ENCODE measurements around the gene NPIPB9.
"Not testable (repeated sequence)": the region's sequence is repeated elsewhere in the genome, so short reads cannot be mapped to it uniquely, and the experiment has no call there.

The NPIPB9 gene

DNA sequence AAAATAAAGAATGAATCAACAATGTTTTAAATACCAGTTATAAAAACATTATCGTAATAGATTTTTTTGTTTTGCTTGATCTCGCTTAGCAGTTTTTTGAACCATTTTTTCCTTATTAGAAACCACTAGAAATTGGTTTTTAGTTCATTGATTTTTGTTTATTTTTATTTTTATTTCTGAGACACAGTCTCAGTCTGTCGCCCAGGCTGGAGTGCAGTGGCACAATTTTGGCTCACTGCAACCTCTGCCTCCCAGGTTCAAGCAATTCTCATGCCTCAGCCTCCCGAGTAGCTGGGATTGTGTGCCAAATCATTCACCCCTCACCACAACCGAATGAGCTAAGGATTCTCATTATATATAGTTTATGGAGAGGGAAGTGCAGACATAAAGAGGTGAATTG is at the start of gene NPIPB9:
Gene NPIPB9, plus strand, starts transcription at position 301 of the 400 bp plus-strand sequence.
- DNase-seq = not testable (repeated sequence)

DNA sequence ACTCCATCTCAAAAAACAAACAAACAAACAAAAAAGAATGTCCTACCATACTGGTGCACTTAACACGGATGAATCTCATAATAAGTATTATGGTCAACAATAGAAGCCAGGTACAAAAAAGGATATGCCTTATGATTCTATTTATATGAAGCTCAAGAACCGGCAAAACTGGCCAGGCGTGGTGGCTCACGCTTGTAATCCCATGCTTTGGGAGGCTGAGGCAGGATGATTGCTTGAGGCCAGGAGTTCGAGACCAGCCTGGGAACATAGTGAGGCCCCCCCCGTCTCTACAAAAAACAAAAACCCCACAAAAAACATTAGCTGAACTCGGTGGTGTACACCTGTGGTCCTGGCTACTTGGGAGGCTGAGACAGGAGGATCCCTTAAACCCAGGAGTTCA is 47.3 kb upstream of the NPIPB9 start:
- DNase-seq = not testable (repeated sequence)

DNA sequence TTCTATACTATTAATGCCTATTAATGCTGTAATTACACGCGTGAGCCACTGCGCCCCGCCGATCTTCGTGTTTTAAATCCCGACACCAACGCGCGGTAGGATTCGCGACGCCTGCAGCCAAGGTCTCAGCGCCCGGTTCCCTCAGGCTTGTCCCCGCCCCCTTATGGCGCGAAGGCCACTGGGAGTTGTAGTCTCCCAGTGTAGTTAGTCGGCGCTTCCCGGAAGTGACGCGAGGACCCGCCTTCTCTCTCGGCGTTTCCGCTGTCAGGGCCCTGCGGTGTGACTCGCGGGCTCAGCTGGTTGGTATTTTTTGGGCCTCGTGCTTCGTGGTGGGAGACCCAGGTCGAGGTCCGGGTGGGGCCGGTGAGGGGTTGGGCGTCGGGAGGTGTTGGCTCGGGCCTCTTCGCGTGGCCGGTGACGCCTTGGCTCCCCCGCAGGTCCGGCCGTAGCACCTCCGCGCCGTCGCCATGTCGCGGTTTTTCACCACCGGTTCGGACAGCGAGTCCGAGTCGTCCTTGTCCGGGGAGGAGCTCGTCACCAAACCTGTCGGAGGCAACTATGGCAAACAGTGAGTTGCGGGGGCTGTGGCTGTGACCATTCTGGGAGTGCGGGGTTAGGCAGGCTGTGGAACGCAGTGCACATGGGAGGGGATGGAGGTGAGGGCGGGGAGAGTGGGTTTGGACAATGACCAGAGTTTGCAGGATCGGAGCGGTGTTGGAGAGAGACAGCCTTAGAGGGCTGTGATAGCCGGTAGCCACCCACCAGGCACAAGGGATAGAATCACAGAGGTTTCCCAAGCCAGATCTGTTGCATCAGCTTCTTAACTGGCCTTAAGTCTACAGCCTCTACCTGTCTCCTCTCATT is 40.1 kb upstream of the NPIPB9 start, which contains the start of gene EIF3C:
Gene EIF3C, plus strand, starts transcription at position 245 of the 864 bp plus-strand sequence. Its CDS starts 223 bp downstream, at position 468.
- DNase-seq = not testable (repeated sequence)

DNA sequence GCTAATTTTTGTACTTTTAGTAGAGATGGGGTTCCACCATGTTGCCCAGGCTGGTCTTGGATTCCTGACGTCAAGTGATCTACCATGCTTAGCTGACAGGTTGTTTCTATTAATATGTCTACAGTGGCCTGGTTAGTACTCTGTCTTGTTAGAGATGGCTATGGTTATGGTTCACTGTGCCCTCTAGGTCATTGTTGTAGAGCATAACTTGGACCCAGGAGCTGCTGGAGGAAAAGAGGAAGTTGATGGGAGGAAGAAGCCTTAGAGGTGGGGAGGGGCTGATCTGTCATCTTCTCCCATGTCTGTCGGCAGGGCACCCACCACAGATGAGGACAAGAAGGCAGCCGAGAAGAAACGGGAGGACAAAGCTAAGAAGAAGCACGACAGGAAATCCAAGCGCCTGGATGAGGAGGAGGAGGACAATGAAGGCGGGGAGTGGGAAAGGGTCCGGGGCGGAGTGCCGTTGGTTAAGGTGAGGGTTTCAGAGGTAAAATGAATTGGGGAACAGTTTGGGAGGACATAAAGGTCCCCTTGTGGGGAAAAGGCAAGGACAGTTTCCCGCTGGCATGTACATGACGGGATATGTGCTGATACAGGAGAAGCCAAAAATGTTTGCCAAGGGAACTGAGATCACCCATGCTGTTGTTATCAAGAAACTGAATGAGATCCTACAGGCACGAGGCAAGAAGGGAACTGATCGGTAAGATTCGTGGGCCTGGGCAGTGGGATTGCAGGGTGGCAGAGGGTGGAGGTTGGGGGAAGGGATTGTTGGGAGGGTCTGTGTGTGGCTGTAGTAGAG is 28.5 kb upstream of the NPIPB9 start:
- DNase-seq = not testable (repeated sequence)

DNA sequence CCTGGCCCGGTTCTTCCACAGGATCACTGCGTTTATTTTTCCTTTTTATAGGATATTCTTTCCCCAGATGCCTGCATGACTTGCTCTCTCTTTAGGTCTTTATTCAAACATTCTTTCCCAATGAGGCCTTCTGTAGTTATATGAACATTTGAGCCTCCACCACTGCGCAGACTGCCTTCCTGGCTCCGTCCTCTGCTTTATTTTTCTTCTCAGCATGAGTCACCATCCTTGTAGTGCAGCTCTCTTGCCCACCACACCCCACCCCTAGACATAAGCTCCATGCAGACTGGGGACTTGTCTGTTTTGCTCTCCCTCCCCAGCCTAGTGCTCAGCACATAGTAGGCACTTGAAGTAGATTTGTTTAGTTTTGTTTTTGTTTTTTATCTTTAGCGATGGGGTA is 20.3 kb upstream of the NPIPB9 start:
- not testable (repeated sequence) for DNase-seq

DNA sequence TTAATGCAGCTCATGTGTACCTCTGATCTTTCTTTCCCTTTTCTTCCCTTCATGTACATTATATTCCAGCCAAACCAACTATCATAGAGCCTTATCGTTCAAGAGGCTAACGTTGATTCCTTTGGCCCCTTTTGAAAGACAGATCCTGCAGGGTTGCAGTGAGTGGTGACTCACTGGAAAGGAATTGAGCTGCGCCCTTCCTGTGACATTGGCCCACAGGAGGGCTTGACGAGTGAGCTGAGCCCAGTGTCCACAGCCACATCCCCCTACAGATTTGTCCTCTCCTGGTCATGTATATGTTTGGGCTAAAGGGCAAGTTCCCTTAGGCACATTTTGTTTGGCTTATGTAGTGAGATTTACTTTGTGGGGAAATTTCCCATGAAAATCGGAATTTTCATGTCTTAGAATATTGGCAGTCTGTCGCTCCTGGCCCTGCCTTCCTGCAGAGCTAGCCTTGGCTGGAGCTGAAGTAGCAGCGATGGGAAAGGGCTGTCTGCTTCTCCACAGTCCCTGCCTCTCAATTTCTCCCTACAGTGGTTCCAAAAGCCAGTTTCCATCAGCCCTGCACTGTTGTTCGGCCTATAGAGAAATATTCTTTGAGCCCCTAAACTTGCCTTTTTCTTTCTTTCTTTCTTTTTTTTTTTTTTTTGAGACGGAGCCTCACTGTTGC is 19.0 kb upstream of the NPIPB9 start:
- not testable (repeated sequence) for DNase-seq

DNA sequence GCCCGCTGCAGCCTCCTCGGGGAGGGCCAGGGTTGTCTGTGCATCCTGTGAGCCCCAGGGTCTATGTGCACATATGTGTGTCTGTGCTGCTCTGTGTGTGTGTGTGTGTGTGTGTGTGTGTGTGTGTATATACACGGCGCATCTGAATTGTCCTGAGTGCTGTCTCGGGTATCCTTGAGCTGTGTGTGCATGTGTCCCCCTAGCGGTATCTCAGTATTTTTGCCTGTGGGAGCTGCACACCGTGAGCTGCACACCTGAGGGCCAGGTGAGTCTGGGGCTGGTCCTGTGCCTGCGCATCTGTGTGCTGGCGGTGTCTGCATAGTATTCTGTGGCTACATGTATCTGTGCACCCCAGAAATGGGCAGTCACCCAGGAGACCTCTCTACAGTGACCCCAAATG is 11.8 kb upstream of the NPIPB9 start:
- not testable (repeated sequence) for DNase-seq

DNA sequence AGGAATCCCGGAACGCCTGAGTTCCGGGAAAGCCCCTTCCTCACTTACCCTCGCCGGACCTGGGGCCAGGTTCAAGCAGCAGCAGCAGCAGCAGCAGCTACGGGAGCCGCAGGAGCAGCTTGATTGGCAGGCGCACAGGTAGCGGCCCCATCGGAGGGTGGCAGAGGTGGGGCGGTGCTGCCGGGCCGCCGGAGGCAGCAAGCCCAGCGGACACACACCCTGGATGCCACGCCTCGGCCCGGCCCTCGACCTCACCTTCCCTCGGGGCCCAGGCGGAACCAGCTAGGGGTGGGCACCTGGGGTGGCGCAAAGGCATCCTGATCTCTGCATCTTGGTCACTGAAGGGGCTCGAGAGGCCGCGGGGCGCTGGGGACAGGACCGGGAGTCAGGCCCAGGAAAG is 11.0 kb upstream of the NPIPB9 start:
- not testable (repeated sequence) for DNase-seq

DNA sequence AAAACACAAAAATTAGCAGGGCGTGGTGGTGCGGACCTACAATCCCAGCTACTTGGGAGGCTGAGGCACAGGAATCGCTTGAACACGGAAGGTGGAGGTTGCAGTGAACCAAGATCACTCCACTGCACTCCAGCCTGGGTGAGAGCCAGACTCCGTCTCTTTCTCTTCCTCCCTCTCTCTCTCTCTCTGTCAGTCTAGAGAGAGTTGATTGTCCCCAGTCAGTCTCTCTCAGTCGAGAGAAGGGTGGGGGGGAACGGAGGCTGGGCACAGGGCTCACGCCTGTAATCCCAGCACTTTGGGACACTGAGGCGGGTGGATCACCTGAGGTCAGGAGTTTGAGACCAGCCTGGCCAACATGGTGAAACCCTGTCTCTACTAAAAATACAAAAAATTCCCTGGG is 10.3 kb upstream of the NPIPB9 start:
- not testable (repeated sequence) for DNase-seq

DNA sequence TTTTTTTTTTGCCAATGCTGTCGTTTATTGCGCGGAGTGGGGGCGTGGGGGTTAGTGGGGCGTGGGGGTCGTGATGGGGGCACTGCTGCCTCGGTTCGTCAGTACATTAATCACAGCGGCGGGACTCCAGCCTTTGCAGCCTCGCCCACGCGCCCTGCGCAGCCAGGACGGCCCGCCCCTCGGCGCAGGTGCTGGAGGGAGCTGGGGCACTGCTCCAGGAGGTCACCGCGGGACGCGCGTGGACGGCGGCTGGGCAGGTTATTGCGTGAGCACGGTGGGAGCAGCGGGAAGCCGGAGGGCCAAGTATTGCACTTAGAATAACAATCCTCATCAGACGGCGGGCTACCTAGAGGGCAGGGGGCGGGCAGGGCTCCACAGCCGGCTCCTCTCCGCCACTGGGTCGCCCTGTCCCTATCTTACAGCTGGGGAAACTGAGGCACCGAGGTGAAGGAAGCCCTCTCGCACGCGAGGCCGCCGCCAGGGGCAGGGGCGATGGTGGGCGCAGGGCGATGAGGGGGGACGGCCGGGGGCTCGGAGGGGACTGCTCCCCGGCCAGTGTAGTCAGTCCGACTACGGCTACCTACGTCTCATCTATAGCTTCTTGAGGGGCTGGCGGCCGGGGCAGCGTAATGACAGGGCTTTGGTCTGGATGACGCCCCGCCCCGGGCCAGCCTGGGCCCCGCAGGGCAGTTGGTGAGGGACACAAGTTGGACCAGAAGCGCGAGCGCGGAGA is 4.8 kb upstream of the NPIPB9 start:
- DNase-seq = not testable (repeated sequence)

DNA sequence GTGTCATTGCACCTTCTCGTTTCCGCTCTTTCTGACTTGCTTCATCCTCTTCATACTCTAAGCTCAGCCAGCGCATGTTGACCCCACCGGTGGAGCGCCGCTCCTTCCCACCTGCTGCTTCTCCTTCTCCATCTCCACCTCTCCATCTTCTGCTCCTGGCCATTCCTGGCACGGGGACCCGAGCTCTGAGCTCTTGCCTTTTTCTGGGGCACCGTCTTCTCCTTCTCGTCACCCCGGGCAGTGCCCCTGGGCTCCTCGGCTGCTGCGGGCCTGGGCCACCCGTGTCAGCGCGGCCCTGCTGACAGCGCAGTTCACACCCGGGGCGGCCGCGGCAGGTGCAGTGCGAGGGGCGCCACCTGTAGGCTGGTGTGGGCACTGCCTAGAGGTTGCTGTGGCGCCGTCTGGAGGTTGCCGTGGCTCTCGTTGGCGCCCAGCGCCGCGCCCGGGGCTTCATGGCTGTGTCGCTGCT is 1.6 kb upstream of the NPIPB9 start:
- not testable (repeated sequence) for DNase-seq

DNA sequence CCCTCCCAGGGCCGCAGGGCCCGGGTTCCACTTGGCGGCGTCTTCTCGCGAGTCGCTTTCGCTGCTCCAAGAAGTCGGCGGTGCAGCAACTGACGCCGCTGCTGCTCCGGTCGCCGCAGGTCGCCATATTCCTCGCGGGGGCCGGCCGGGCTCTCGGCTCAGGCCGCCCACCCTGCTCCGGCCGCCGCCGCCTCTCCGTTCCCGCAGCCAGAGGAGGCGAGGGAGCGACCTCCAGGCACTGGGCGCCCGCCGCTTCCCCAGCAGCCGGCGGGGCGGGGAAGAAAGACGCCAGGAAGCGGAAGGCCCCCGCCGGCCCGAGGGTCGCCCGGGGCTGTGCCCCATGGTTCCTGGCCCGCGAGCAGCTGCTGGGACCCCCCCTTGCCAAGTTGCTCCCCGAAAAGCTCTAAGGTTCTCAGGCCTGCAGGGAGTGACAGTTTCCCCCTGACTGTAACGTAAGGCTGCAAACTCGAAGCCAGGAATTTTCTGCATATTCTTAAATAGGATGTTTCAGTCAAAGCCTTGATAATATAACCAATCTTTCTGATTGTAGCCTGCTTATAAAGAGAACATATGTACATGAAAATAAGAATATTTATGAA is 1.0 kb upstream of the NPIPB9 start:
- DNase-seq = not testable (repeated sequence)

DNA sequence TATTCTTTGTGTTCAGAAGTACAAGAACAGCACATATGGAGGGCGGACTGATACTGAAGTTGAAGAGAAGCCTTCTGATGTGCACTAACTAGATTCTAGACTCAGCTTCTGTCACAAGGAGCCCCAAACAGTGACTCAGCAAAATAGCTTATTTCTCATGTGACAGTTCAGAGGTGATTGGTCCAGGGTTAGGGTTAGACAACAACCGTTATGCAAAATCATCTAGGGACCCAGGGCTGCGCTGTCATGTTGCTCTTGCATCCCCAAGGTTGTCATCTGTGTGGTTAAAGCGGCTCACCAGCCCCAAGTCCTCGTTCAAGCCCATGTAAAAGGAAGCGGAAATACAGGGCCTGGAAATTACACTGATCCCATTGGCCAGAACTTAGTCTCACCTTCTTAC is 30.1 kb downstream of the NPIPB9 start:
- not testable (repeated sequence) for DNase-seq

DNA sequence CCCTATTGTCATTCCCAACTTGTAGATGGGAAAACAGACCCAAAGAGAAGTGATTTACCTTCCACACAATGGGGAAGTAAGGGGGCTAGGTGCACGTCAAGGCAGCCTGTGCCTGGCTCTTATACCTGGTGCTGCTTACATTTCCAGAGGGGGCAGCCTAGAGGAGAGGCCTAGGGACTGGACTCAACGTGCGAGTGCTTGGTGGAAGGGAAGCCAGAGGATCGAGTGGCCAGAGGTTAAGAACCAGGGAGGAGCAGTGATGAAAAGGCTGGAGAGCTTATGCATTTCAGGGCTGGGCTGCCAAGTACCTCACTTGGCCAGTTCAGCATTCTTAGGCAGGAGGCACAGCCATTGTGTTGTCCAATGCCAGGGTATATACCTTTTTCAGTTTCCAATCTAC is 30.8 kb downstream of the NPIPB9 start:
- not testable (repeated sequence) for DNase-seq

DNA sequence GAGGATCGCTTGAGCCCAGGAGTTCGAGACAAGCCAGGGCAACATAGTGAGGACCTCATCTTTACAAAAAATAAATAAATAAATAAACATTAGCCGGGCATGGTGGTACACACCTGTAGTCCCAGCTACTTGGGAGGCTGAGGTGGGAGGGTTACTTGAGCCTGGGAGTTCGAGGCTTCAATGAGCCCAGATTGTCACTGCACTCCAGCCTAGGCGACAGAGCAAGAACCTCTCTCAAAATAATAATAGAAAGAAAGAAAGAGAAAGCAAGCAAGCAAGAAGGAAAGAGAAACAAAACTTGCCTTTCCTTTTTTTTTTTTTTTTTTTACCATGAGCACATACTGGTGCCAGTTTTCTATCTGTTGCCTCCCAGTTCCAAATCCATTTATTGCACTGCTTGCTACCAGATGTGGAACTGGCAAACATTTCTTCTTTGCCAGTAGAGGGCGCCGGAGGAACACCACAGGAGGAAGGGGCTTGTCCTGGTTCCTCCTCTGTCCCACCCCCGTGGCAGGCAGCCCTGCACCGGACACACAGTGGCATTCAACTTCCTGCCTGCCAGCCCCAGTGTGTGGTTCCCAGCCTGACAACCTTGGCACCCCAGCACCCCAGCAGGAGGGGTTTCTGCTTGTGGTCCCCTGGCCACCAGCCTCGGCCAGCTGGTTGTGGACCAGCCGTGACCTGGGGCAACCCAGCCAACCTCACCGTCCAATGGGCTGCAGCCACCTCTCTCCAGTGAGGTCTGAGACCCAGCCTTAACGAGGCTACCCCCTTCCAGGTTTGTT is 50.8 kb downstream of the NPIPB9 start:
- DNase-seq = not testable (repeated sequence)

DNA sequence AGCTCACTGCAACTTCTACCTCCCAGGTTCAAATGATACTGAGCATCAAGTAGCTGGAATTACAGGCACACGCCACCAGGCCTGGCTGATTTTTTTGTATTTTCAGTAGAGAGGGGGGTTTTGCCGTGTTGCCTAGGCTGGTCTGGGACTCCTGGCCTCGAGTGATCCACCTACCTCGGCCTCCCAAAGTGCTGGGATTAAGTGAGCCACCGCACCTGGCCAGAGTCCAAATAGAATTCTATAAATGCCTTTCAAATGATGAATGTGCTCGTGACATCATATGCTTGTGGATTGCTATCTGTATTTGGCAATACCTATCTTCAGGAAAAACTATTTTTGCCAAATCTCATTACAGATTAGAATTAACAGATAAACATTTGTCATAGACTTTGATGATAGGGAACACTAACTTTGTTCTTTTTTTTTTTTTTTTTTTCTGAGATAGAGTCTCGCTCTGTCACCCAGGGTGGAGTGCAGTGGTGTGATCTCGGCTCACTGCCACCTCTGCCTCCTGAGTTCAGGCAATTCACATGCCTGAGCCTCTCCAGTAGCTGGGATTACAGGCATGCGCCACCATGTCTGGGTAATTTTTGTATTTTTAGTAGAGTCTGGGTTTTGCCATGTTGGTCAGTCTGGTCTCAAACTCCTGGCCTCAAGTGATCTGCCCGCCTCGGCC is 56.0 kb downstream of the NPIPB9 start:
- not testable (repeated sequence) for DNase-seq

DNA sequence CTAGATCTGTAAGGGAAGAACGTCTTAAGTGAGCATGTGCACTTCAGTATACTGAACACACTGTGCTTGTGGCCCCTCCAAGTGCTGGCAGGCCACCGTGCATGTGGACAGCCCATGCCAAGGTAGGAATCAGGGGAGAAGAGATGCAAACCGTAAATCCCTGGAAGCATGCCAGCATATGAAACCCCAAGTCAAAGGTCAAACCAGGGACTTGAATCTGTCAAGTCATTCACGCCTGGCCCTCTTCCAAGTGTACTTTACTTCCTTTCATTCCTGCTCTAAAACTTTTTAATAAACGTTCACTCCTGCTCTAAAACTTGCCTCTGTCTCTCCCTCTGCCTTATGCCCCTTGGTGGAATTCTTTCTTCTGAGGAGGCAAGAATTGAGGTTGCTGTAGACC is 68.4 kb downstream of the NPIPB9 start:
- no peak for DNase-seq

DNA sequence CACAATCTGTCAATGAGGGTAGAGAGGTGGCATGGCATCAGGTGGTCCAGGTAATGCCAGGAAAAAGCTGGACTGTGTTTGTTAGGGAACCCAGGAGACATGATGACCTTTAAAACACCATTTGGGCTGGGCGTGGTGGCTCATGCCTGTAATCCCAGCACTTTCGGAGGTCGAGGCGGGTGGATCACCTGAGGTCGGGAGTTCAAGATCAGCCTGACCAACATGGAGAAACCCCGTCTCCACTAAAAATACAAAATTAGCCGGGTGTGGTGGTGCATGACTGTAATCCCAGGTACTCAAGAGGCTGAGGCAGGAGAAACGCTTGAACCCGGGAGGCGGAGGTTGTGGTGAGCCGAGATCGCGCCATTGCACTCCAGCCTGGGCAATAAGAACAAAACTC is 69.0 kb downstream of the NPIPB9 start:
- DNase-seq = not testable (repeated sequence)

DNA sequence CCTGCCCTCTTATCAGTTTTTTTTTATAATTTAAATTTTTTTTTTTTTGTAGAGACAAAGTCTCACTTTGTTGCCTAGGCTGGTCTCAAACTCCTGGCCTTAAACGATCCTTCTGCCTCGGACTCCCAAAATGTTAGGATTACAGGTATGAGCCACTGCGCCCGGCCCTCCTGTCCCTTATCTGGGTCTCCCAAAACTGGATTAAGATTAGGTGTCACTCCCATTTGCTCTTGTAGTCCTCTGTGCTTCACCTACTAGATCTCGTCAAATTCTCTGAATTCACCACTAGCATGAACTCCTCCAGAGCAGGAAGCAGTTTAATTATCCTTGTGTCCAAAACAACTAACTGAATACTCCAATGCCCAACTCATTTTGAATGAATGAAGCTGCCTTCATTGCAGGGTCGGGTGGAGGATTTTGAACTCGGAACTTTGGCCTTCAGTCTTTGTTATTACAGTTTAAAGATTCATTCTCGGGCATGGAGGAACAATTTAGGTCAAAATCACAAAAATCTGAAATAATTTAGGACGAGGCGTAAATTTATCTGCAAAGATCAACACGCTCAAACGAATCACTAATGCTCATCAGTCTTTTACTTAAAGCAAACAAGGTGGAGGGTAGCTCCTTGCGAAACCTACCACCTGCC is 70.4 kb downstream of the NPIPB9 start:
- no peak for DNase-seq
